Stimulated activated CD4-positive, alpha-beta T cell treated with anti-CD3 and anti-CD28 coated beads, TNF-alpha, amount 100 ng/mL, for 1 hour (primary cell): Measurements from ENCODE around the gene LLCFC1.

ENCODE experiments used
- DNase-seq, 3 donors: peaks; one replicate each; pipeline ENCODE4 v3.0.0-alpha.2; 2020; ENCODE audit warnings: low read depth in 3 of 3, low spot score in 1 of 3

LLCFC1 gene

DNA sequence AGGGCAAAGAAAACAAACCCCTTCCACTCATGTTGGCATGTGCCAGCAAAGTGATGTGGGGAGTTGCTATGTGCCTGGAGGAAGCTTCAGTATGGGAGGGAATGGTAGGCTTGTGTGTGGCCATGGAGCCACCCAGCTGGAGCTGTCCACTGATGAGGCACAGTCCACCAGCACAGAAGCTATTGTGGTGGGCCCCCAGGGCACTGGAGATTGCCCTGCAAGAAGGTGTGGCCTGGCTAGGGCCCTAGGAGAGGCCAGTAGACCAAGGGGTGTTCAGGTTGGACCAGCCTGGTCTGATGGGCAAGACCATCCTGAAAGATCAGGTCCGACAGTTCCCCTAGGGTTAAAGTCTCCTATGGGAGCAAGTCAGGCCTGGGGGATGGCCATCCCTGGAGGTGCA, 45.0 kb downstream of the LLCFC1 start:
- DNase-seq: no peak
